Mononuclear cell (primary cell): ENCODE data around the gene VIPR2. TPM values are rescaled to one million over a fixed set of nuclear protein-coding genes. Genes with fewer than 3 reads are reported as not detected.
"Not testable (repeated sequence)": the region's sequence is repeated elsewhere in the genome, so short reads cannot be mapped to it uniquely, and the experiment has no call there.

ENCODE experiments used
- H3K27me3 ChIP-seq: 2 replicates; pipeline ENCODE4 v1.6.0; 2011; ENCODE audit warnings: low read length, control low read depth; ENCODE audit not compliant: insufficient read depth
- H3K4me1 ChIP-seq: 2 replicates; pipeline ENCODE4 v1.5.1; 2011; ENCODE audit warnings: mild to moderate bottlenecking, low read length, control low read depth; ENCODE audit not compliant: insufficient read depth
- H3K4me3 ChIP-seq: 2 replicates; pipeline ENCODE4 v1.5.1; 2011; ENCODE audit warnings: mild to moderate bottlenecking, low read length, moderate library complexity
- H3K9me3 ChIP-seq: 2 replicates; pipeline ENCODE4 v1.5.1; 2011; ENCODE audit warnings: low read depth, mild to moderate bottlenecking, control low read depth, low read length
- total RNA-seq: library from RNA; depleted of rRNA; stranded (reverse); fragments of >200 nt; gene quantifications from one replicate; pipeline ENCODE4 v1.2.3, GENCODE V29; 2012

Gene VIPR2
- total RNA-seq, 1 donor, result 0.31 TPM

GRCh38 chr7:159091480-159092475 lies 52.9 kb downstream of the VIPR2 start:
- H3K9me3 ChIP-seq, result no peaks in the 10 kb centered on the region
- H3K27me3 ChIP-seq, result no peaks in the 10 kb centered on the region
- H3K4me1 ChIP-seq, result no peaks in the 10 kb centered on the region
- no peak overlapping the region for H3K4me3 ChIP-seq

- Histone ChIP-seq H3K4me1 (no peaks in the 10 kb centered on the region), H3K9me3 (no peaks in the 10 kb centered on the region), H3K27me3 (no peaks in the 10 kb centered on the region), H3K4me3 (no peak overlapping the region)
These were observed 53.6 kb downstream of the VIPR2 start for GRCh38 chr7:159091041-159091440.

DNA sequence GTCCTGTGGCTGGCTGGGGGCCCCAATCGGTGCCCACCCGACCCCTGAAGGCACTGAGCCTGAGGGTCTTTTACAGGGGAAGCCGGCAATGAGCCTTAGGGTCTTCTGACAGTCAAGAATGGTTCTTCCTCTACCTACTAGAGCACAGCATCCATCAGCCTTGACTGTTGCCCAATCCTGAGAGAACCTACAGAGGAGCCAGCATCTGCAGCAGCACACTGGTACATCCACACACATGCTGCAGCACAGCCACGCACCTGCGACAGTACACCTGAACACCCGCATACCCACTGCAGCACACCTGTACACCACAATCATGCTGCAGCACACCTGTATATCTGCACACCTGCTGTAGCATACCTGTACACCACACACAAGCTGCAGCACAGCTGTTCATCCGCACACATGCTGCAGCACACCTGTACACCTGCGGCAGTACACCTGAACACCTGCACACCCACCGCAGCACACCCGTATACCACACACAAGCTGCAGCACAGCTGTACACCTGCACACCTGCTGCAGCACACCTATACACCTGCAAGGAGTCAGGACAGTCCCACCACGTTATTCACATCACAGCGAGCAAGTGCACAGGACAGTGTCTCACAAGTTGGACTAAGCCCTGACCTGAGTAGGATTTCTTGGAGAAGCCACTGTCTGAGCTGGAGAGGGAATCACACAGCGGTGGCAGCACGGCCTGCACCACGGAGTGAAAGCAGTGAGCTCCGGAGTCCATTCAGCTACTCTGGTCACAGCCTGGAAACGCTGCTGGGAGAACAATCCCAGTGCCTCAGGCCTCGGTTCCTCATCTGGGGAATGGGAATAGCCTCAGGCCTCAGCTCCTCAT lies 56.4 kb downstream of the VIPR2 start:
- no peak overlapping the region for H3K4me3 ChIP-seq
- no peaks in the 10 kb centered on the region for H3K27me3 ChIP-seq
- no peaks in the 10 kb centered on the region for H3K4me1 ChIP-seq
- no peaks in the 10 kb centered on the region for H3K9me3 ChIP-seq

GRCh38 chr7:159086301-159086925 lies 58.3 kb downstream of the VIPR2 start:
- no peak overlapping the region for H3K4me3 ChIP-seq
- H3K9me3 ChIP-seq, result no peaks in the 10 kb centered on the region
- no peaks in the 10 kb centered on the region for H3K4me1 ChIP-seq
- no peaks in the 10 kb centered on the region for H3K27me3 ChIP-seq

- Histone ChIP-seq H3K4me3 (no peak overlapping the region), H3K4me1 (no peaks in the 10 kb centered on the region), H3K27me3 (no peaks in the 10 kb centered on the region), H3K9me3 (no peaks in the 10 kb centered on the region)
These were observed 60.4 kb downstream of the VIPR2 start for GRCh38 chr7:159084069-159084801.

DNA sequence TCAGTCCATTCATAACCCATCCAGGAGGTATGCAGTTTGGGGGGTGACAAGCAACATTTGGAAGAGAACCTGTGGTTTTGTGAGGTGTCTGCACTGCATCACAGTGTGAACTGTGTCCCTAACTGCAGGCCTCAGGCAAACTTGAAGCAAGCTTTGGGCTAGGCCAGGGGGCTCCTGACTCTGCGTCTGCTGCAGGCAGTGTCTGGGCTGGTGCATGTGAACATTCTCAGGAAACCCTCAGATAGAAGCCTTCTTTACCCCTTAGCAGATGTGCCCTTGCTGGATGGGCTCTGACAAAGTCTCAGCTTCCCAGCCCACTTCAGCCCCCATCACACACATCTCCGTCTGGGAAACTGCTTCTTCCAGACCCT lies 61.0 kb downstream of the VIPR2 start:
- H3K4me1 ChIP-seq, result no peaks in the 10 kb centered on the region
- no peaks in the 10 kb centered on the region for H3K9me3 ChIP-seq
- H3K4me3 ChIP-seq, result no peak overlapping the region
- H3K27me3 ChIP-seq, result no peaks in the 10 kb centered on the region

- no peaks in the 10 kb centered on the region for H3K9me3 ChIP-seq
- H3K4me1 ChIP-seq, result no peaks in the 10 kb centered on the region
- no peak overlapping the region for H3K4me3 ChIP-seq
- no peaks in the 10 kb centered on the region for H3K27me3 ChIP-seq
These were observed 61.5 kb downstream of the VIPR2 start for GRCh38 chr7:159083001-159083697.

- H3K27me3 ChIP-seq, H3K9me3 ChIP-seq, H3K4me1 ChIP-seq, H3K4me3 ChIP-seq: not testable (repeated sequence)
These were observed 62.6 kb downstream of the VIPR2 start for GRCh38 chr7:159082075-159082474.

DNA sequence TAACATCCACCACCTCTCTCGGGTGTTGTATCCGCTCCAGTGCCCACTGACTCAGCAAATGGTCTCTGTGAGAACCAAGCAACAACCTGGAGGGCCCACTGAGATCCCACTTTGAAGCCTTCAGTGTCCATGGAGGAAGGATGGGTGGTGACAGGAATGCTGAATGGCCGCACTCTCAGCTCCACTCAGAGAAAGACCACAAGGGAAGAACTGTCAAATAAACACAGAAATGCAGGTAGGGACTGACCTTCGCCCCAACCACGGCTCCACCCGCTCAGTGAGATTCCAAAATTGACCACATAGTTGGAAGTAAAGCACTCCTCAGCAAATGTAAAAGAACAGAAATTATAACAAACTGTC lies 65.8 kb downstream of the VIPR2 start:
- Histone ChIP-seq H3K9me3 (no peaks in the 10 kb centered on the region), H3K4me3 (no peak overlapping the region), H3K27me3 (no peaks in the 10 kb centered on the region), H3K4me1 (no peaks in the 10 kb centered on the region)

DNA sequence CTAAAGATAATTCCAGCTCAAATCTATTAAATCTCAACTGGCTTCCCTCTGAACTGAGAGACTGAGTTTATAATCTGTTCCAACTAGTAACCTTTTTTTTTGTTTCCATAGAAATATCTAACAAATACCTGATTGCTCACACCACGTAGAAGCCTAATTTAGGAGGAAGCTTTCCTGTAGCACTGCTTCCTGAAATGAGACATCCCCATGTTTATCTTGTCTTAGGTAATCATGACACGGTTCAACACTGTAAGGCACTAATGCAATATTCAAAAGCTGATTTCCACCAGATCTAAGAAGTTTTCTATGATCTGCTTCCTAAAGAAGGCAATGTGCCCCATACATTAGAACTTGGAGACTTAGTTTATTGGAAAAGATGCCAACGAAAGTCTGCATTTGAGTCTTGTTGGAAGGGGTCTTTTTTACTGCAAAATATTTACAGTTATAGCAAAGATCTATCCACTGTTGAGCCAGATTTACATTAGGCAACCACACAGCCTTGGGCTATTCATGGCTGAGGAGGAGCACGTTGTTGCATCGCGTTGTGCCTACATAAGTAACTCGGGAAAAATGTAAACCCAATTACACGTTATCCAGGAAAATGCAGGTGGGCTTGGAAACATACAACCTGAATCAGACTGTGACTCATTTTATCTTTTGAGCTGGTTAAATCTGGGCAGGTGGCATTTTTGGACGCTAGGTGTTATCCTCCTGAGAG lies 66.3 kb downstream of the VIPR2 start:
- no peaks in the 10 kb centered on the region for H3K4me1 ChIP-seq
- H3K4me3 ChIP-seq, result no peak overlapping the region
- H3K27me3 ChIP-seq, result no peaks in the 10 kb centered on the region
- H3K9me3 ChIP-seq, result no peaks in the 10 kb centered on the region

DNA sequence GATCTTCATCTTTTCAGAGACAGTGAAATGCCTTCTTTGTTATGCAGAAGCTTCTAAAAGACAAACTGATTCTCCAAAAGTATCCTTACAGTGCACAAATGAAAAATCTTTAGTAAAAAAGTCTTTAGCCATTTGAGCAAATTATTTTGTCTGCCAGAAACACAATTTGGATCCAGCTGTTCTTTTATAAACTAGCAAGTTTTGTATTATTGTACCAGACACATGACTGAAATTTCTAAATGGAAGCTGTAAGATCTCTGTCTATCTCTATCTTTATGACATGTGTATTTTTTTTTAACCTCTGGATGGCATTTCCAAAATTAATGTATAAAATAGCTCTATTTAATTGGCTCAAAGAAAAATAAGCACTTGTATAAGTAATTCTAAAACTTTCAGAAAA lies 68.3 kb downstream of the VIPR2 start:
- H3K4me1 ChIP-seq, result peaks cover under 1% of the 10 kb centered on the region
- no peaks in the 10 kb centered on the region for H3K9me3 ChIP-seq
- no peaks in the 10 kb centered on the region for H3K27me3 ChIP-seq
- H3K4me3 ChIP-seq, result no peak overlapping the region

DNA sequence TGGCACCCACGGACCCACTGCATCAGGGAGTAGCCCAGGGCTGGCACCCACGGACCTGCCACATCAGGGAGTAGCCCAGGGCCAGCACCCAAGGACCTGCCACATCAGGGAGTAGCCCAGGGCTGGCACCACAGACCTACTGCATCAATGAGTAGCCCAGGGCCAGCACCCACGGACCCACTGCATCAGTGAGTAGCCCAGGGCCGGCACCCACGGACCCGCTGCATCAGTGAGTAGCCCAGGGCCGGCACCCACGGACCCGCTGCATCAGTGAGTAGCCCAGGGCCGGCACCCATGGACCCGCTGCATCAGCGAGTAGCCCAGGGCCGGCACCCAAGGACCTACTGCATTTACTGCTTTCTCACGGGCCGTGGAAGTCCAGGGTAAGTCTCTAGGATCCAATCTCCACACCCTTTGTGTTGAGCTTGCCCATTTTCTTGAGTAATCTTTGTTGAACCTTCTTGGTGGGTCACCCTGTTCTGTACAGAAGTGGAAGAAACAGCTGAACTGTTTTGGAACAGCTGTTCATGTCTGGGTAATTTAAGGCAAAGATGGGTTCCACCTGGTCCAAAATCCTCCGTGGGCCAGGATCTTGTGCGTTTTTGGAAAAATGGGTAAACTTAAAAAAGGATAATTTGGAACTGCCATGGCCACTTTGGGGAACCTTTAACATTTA lies 69.0 kb downstream of the VIPR2 start:
- H3K4me1 ChIP-seq, result peaks cover 6% of the 10 kb centered on the region

GRCh38 chr7:159071260-159071659 lies 73.4 kb downstream of the VIPR2 start:
- H3K4me3 ChIP-seq, result no peak overlapping the region
- H3K4me1 ChIP-seq, result peaks cover 7% of the 10 kb centered on the region
- no peaks in the 10 kb centered on the region for H3K27me3 ChIP-seq
- no peaks in the 10 kb centered on the region for H3K9me3 ChIP-seq

More for the DNA sequence above, 69.0 kb downstream of the VIPR2 start:
- no peaks in the 10 kb centered on the region for H3K27me3 ChIP-seq
- no peak overlapping the region for H3K4me3 ChIP-seq
- H3K9me3 ChIP-seq, result no peaks in the 10 kb centered on the region
